Skeletal muscle tissue (tissue), 4 donors: Measurements from ENCODE around the gene FAF2. TPM values are rescaled to one million over a fixed set of nuclear protein-coding genes. Genes with fewer than 3 reads are reported as not detected.

Experiments
- H3K27ac ChIP-seq: one replicate; pipeline ENCODE4 v1.7.0; 2013; ENCODE audit warnings: mild to moderate bottlenecking, low read depth, low read length, inconsistent platforms
- H3K27me3 ChIP-seq, 3 donors: one replicate each; pipeline ENCODE4 v1.7.0; 2013; ENCODE audit warnings: low read length in 3 of 3; ENCODE audit not compliant: control insufficient read depth in 3 of 3, insufficient read depth in 3 of 3
- H3K36me3 ChIP-seq, 3 donors: one replicate each; pipeline ENCODE4 v1.7.0; 2013; ENCODE audit warnings: low read length in 3 of 3; ENCODE audit not compliant: control insufficient read depth in 3 of 3, insufficient read depth in 3 of 3
- H3K4me1 ChIP-seq, 3 donors: one replicate each; pipeline ENCODE4 v1.7.0; 2013; ENCODE audit warnings: low read length in 3 of 3, mild to moderate bottlenecking in 3 of 3; ENCODE audit not compliant: control insufficient read depth in 3 of 3, insufficient read depth in 3 of 3
- H3K4me3 ChIP-seq, 3 donors: one replicate each; pipeline ENCODE4 v1.7.0; 2013; ENCODE audit warnings: low read length in 3 of 3
- H3K9ac ChIP-seq, 3 donors: one replicate each; pipeline ENCODE4 v1.7.0; 2013; ENCODE audit warnings: low read length in 3 of 3, mild to moderate bottlenecking in 3 of 3, moderate library complexity in 2 of 3, low read depth in 1 of 3
- H3K9me3 ChIP-seq, 3 donors: one replicate each; pipeline ENCODE4 v1.7.0; 2013; ENCODE audit warnings: low read length in 3 of 3; ENCODE audit not compliant: control insufficient read depth in 3 of 3
- total RNA-seq: library from RNA; depleted of rRNA; stranded (reverse); fragments of >200 nt; gene quantifications from one replicate; pipeline ENCODE4 v1.2.3, GENCODE V29; 2014
- donor health status: Osteomylitis.

The FAF2 gene
- total RNA-seq, 1 donor from 2014 or later = 24.0 TPM

DNA sequence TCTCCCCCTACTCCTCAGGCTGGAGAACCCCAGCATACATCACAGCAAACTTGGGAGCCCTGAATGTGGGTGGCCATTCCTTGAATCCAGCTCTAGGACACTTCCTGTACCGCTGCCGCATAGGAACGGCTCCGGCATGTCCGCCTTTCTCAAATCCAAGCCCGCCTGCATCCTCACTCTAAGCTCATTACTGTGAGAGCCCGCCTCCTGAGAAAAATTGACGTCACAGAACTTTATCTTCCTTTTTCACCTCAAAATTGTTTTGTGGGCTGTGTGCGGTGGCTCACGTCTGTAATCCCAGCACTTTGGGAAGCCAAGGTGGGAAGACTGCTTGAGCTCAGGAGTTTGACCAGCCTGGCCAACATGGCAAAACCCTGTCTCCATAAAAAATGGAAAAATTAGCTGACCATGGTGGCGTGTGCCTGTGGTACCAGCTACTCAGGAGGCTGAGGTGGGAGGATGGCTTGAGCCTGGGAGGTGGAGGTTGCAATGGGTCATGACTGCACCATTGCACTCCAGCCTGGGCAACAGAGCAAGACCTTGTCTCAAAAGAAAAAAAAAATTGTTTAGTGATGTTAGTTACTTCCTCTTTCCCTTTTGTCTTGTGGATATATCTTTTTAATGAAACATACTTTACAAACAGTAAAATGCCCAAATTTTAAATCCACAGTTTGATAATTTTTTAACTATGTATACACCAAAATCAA is 66.2 kb downstream of the FAF2 start:
- H3K9me3 ChIP-seq = no peaks in the 10 kb centered on the region
- no peaks in the 10 kb centered on the region for H3K27me3 ChIP-seq
- no peaks in the 10 kb centered on the region for H3K4me1 ChIP-seq
- H3K4me3 ChIP-seq = no peak overlapping the region
- H3K27ac ChIP-seq = no peak overlapping the region
- no peak overlapping the region for H3K9ac ChIP-seq
- peaks cover 0 to 5% (median 0%) of the 10 kb centered on the region in 3 donors for H3K36me3 ChIP-seq

GRCh38 chr5:176515396-176515795 is 67.2 kb downstream of the FAF2 start:
- Histone ChIP-seq H3K4me1 (no peaks in the 10 kb centered on the region), H3K36me3 (no peaks in the 10 kb centered on the region), H3K27ac (no peak overlapping the region), H3K27me3 (no peaks in the 10 kb centered on the region), H3K9me3 (no peaks in the 10 kb centered on the region), H3K4me3 (no peak overlapping the region), H3K9ac (no peak overlapping the region)

DNA sequence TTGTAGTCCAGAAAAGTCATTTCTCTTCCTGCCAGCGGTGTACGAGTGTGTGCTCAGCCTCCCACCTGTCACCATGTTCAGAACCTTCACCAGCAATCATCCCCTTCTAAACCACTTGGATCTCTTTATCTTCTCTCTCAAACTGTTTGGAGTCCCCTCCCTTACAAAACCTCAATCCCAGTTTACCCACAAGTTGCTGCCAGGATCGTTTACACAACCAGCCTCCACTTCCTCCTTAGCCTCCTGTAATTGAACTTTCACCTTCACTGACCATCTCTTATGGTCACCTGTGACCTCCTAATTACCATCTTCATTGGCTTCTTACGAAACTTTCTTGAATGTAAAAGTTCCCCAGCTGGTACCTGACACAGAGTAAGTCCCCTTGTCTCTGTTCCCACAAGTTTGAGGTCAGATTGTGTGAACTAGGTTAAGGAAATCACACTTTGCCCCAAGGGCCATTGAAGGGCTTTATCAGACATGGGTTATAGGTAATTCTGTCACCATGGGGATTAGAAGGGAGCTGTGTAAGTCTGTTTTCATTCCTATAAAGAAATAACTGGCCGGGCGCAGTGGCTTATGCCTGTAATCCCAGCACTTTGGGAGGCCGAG is 69.0 kb downstream of the FAF2 start:
- H3K36me3 ChIP-seq = no peaks in the 10 kb centered on the region
- H3K4me3 ChIP-seq = no peak overlapping the region
- no peak overlapping the region for H3K27ac ChIP-seq
- H3K9ac ChIP-seq = no peak overlapping the region
- no peaks in the 10 kb centered on the region for H3K9me3 ChIP-seq
- no peaks in the 10 kb centered on the region for H3K27me3 ChIP-seq
- no peaks in the 10 kb centered on the region for H3K4me1 ChIP-seq

- Histone ChIP-seq H3K27ac (no peak overlapping the region), H3K9me3 (no peaks in the 10 kb centered on the region), H3K4me1 (no peaks in the 10 kb centered on the region), H3K9ac (no peak overlapping the region), H3K36me3 (no peaks in the 10 kb centered on the region), H3K4me3 (no peak overlapping the region), H3K27me3 (no peaks in the 10 kb centered on the region)
These were observed 71.9 kb downstream of the FAF2 start for GRCh38 chr5:176519810-176520720.

DNA sequence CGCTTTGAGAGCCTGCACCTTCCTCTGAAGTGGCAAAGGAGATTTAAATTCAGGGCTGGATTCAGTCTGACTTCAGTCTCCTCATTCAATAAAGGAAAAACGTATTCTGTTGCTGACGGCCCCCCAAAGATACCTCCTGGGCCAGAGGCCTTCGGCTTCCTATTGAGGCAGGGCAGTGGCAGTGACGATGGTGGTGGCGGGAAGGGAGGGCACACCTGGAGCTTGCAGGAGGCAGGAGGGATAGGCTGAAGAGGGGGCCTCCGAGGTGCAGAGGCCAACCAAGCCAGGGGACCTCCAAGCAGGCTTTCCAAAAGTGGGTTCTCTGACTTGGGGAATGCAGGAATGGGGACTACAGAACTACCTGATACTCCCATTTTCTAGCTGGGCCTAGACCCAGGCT is 73.1 kb downstream of the FAF2 start:
- no peaks in the 10 kb centered on the region for H3K36me3 ChIP-seq
- H3K27ac ChIP-seq = no peak overlapping the region
- H3K9me3 ChIP-seq = no peaks in the 10 kb centered on the region
- no peaks in the 10 kb centered on the region for H3K4me1 ChIP-seq
- no peak overlapping the region for H3K4me3 ChIP-seq
- H3K9ac ChIP-seq = no peak overlapping the region
- H3K27me3 ChIP-seq = no peaks in the 10 kb centered on the region

- Histone ChIP-seq H3K27ac (no peak overlapping the region), H3K36me3 (no peaks in the 10 kb centered on the region)
These were observed 73.6 kb downstream of the FAF2 start for GRCh38 chr5:176521699-176522263.

DNA sequence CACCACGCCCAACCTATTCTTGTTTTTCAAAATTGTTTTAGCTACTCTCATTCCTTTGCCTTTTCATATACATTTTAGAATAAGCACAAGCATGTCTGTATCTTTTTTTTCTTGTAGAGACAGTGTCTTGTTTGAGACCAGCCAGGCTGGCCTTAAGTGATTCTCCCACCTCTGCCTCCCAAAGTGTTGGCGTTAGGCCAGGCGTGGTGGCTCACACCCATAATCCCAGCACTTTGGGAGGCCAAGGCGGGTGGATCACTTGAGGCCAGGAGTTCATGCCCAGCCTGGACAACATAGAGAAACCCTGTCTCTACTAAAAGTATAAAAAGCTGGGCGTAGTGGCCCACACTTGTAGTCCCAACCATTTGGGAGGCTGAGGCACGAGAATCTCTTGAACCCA is 76.0 kb downstream of the FAF2 start:
- H3K27me3 ChIP-seq = no peaks in the 10 kb centered on the region
- H3K27ac ChIP-seq = no peak overlapping the region
- peaks cover 0 to 3% (median 2%) of the 10 kb centered on the region in 3 donors for H3K4me1 ChIP-seq
- no peak overlapping the region for H3K4me3 ChIP-seq
- H3K36me3 ChIP-seq = peaks cover 13 to 17% (median 14%) of the 10 kb centered on the region in 3 donors
- no peak overlapping the region for H3K9ac ChIP-seq
- H3K9me3 ChIP-seq = no peaks in the 10 kb centered on the region

More at GRCh38 chr5:176521699-176522263, 73.6 kb downstream of the FAF2 start:
- Histone ChIP-seq H3K4me1 (no peaks in the 10 kb centered on the region), H3K9me3 (no peaks in the 10 kb centered on the region), H3K27me3 (no peaks in the 10 kb centered on the region), H3K9ac (no peak overlapping the region), H3K4me3 (no peak overlapping the region)

GRCh38 chr5:176524987-176525386 is 76.8 kb downstream of the FAF2 start:
- Histone ChIP-seq H3K4me1 (peaks cover 0 to 3% (median 2%) of the 10 kb centered on the region in 3 donors), H3K4me3 (no peak overlapping the region), H3K27me3 (no peaks in the 10 kb centered on the region), H3K9ac (no peak overlapping the region), H3K36me3 (peaks cover 20 to 24% (median 21%) of the 10 kb centered on the region in 3 donors), H3K9me3 (no peaks in the 10 kb centered on the region), H3K27ac (no peak overlapping the region)

DNA sequence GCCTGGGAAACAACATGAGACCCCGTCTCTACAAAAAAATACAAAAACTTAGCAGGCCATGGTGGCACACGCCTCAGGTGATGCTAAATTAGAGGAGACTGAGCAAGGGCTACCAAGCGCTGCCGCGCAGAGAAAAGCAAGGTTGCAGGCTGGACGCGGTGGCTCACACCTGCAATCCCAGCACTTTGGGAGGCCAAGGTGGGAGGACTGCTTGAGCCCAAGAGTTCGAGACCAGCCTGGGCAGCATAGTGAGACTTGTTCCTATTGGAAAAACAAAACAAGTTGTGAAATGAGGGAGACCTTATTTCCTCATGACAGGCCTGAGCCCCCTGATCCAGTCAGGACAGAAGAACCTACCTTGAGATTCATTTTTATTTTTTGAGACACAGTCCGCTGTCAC is 77.5 kb downstream of the FAF2 start:
- H3K36me3 ChIP-seq = peaks cover 20 to 28% (median 21%) of the 10 kb centered on the region in 3 donors
- H3K27me3 ChIP-seq = no peaks in the 10 kb centered on the region
- peaks cover 0 to 5% (median 3%) of the 10 kb centered on the region in 3 donors for H3K4me1 ChIP-seq
- no peak overlapping the region for H3K4me3 ChIP-seq
- H3K27ac ChIP-seq = no peak overlapping the region
- H3K9me3 ChIP-seq = no peaks in the 10 kb centered on the region
- no peak overlapping the region for H3K9ac ChIP-seq
